Prostate gland (tissue), 2 donors: ENCODE data around the gene MYO15B. TPM values are rescaled to one million over a fixed set of nuclear protein-coding genes. Genes with fewer than 3 reads are reported as not detected.

Experiments used
- DNase-seq: peaks from one replicate; pipeline ENCODE4 v3.0.0-alpha.2; 2019; ENCODE audit warnings: low spot score
- H3K27ac ChIP-seq, 2 donors: fragments of 200-600 bp; sonication (generic); 2 replicates each; pipeline ENCODE4 v1.5.1; 2017 to 2019
- H3K27me3 ChIP-seq: fragments of 200-600 bp; sonication (generic); replicated peaks from 2 replicates; pipeline ENCODE4 v1.5.1; 2019; ENCODE audit not compliant: insufficient read depth
- H3K36me3 ChIP-seq, 2 donors: fragments of 200-600 bp; sonication (generic); 1 replicate in 1 of 2; 2 replicates in 1 of 2; pipeline versions ENCODE4 v1.5.1 to v1.8.1; 2017 to 2019
- H3K4me1 ChIP-seq: fragments of 200-600 bp; sonication (generic); replicated peaks from 2 replicates; pipeline ENCODE4 v1.5.1; 2019
- H3K4me3 ChIP-seq, 2 donors: fragments of 200-600 bp; sonication (generic); 2 replicates each; pipeline ENCODE4 v1.5.1; 2017 to 2019
- H3K9me3 ChIP-seq: fragments of 200-600 bp; sonication (generic); 2 replicates; pipeline ENCODE4 v1.5.1; 2017
- POLR2A ChIP-seq: fragments of 450-650 bp; IDR thresholded peaks from one replicate; pipeline ENCODE4 v1.6.1; 2016; ENCODE audit warnings: antibody characterized with exemption, mild to moderate bottlenecking
- POLR2AphosphoS5 ChIP-seq: sonication (generic); formaldehyde crosslinking; IDR thresholded peaks from one replicate; pipeline ENCODE4 v1.6.1; 2017; ENCODE audit warnings: antibody characterized with exemption
- WGBS: methylation state at CpG from one replicate; pipeline ENCODE4 v1.1.5; 2018; 5-methylcytosine and 5-hydroxymethylcytosine counted together
- intact Hi-C: fragments of 100-400 bp; cut with DNase I; formaldehyde crosslinking; loops from one replicate; pipeline ENCODE4 v1.14.2; 2022
- total RNA-seq, 2 donors: library from RNA; depleted of rRNA; stranded (reverse); fragments of >200 nt; gene quantifications; one replicate each; pipeline ENCODE4 v1.1.0, GENCODE V29; 2016
- TF ChIP-seq, protein P1 (sequence below), 4 experiments: fragments of 200-600 bp in 2 of 4; fragments of 450-650 bp in 2 of 4; sonication (generic) in 2 of 4; IDR thresholded peaks; 1 replicate in 3 of 4; 2 replicates in 1 of 4; pipeline ENCODE4 v1.5.1; 2016 to 2019; ENCODE audit warnings: antibody characterized with exemption in 4 of 4, mild to moderate bottlenecking in 2 of 4, moderate library complexity in 2 of 4

Gene MYO15B
- total RNA-seq, 2 donors from 2014 or later = 86.5 to 214 TPM

- H3K4me3 ChIP-seq = no peak overlapping the region
- no peak for DNase-seq
- H3K27me3 ChIP-seq = no peaks in the 10 kb centered on the region
- no peaks in the 10 kb centered on the region for H3K4me1 ChIP-seq
- H3K9me3 ChIP-seq = no peaks in the 10 kb centered on the region
- peaks cover 5% of the 10 kb centered on the region in 2 donors for H3K36me3 ChIP-seq
- intact Hi-C loops = no loop called here
- TF ChIP-seq POLR2AphosphoS5 (no peak), POLR2A (no peak)
- TF ChIP-seq, protein P1, sequence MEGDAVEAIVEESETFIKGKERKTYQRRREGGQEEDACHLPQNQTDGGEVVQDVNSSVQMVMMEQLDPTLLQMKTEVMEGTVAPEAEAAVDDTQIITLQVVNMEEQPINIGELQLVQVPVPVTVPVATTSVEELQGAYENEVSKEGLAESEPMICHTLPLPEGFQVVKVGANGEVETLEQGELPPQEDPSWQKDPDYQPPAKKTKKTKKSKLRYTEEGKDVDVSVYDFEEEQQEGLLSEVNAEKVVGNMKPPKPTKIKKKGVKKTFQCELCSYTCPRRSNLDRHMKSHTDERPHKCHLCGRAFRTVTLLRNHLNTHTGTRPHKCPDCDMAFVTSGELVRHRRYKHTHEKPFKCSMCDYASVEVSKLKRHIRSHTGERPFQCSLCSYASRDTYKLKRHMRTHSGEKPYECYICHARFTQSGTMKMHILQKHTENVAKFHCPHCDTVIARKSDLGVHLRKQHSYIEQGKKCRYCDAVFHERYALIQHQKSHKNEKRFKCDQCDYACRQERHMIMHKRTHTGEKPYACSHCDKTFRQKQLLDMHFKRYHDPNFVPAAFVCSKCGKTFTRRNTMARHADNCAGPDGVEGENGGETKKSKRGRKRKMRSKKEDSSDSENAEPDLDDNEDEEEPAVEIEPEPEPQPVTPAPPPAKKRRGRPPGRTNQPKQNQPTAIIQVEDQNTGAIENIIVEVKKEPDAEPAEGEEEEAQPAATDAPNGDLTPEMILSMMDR (IDR thresholded peaks at IDR 0.05) = no peak
- WGBS = 91% methylated on average over 11 of the region's 11 CpGs
- H3K27ac ChIP-seq = no peak overlapping the region
Measured at GRCh38 chr17:75564195-75564594, 23.4 kb upstream of the MYO15B start.

DNA sequence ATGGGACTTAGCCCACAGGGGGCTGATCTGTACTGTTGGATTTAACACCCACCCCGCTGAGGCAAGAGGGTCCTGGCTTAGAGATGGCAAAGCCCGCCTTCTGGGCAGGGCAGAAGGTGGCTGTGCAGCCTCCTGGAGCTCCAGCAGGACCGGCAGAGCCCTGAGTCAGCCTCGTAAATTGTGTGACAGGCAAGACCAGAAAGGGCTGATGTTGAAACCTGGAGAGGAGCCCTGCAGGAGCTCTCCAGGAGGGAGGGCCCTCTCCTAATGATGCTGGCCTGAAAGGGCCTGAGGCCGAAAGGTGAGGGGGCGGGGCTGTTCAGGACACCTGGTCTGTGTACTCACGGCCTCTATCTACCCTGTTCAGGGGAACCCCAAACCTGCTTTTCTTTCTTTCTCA lies 22.5 kb upstream of the MYO15B start:
- intact Hi-C loops = no loop called here
- no peak overlapping the region for H3K27ac ChIP-seq
- 39% methylated on average over 7 of the region's 7 CpGs for WGBS

GRCh38 chr17:75565618-75566017 lies 22.0 kb upstream of the MYO15B start:
- Histone ChIP-seq H3K9me3 (no peaks in the 10 kb centered on the region), H3K27ac (no peak overlapping the region), H3K4me3 (no peak overlapping the region), H3K36me3 (peaks cover 5% of the 10 kb centered on the region in 2 donors), H3K4me1 (no peaks in the 10 kb centered on the region), H3K27me3 (no peaks in the 10 kb centered on the region)
- intact Hi-C loops = no loop called here
- WGBS = 96% methylated on average over 6 of the region's 6 CpGs
- TF ChIP-seq, protein P1 (IDR thresholded peaks at IDR 0.05) = no peak
- TF ChIP-seq POLR2A = no peak
- TF ChIP-seq POLR2AphosphoS5 = no peak
- no peak for DNase-seq

More for the DNA sequence above, 22.5 kb upstream of the MYO15B start:
- H3K36me3 ChIP-seq = peaks cover 5% of the 10 kb centered on the region in 2 donors
- DNase-seq = peak; percentile 62
- peak; percentile 67 for TF ChIP-seq POLR2AphosphoS5
- TF ChIP-seq POLR2A = no peak
- TF ChIP-seq, protein P1 (IDR thresholded peaks at IDR 0.05) = no peak
- H3K4me3 ChIP-seq = no peak overlapping the region
- H3K27me3 ChIP-seq = no peaks in the 10 kb centered on the region
- no peaks in the 10 kb centered on the region for H3K4me1 ChIP-seq
- no peaks in the 10 kb centered on the region for H3K9me3 ChIP-seq

DNA sequence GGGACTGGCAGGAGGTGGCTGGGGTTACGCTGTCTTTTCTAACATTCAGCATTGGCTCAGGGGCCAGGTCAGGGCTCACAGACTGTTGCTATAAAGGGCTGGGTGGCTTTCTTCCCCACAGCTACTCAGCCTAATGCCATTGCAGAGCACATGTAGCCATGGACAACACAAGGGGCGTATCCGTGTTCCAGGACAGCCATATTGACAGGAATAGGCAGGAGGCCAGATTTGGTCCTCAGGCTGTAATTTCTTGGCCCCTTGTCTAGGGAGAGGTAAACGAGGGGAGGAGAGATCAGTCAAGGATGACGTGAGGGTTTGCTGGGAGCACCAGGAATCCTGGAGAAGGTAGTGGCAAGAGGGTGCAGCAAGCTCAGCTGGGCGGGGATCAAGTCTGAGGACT lies 21.2 kb upstream of the MYO15B start:
- intact Hi-C loops = no loop called here
- no peaks in the 10 kb centered on the region for H3K4me1 ChIP-seq
- DNase-seq = no peak
- H3K36me3 ChIP-seq = peaks cover 5% of the 10 kb centered on the region in 2 donors
- no peak for TF ChIP-seq POLR2AphosphoS5
- TF ChIP-seq, protein P1 (IDR thresholded peaks at IDR 0.05) = no peak
- no peak for TF ChIP-seq POLR2A
- no peak overlapping the region for H3K4me3 ChIP-seq
- no peaks in the 10 kb centered on the region for H3K27me3 ChIP-seq
- WGBS = 75% methylated on average over 6 of the region's 6 CpGs
- H3K27ac ChIP-seq = no peak overlapping the region
- H3K9me3 ChIP-seq = no peaks in the 10 kb centered on the region

GRCh38 chr17:75566834-75567233 lies 20.8 kb upstream of the MYO15B start:
- H3K36me3 ChIP-seq = peaks cover 5% of the 10 kb centered on the region in 2 donors
- 96% methylated on average over 5 of the region's 5 CpGs for WGBS
- H3K9me3 ChIP-seq = no peaks in the 10 kb centered on the region
- no peak overlapping the region for H3K27ac ChIP-seq
- intact Hi-C loops = no loop called here
- TF ChIP-seq, protein P1 (IDR thresholded peaks at IDR 0.05) = no peak
- TF ChIP-seq POLR2A (no peak), POLR2AphosphoS5 (no peak)
- DNase-seq = no peak
- no peaks in the 10 kb centered on the region for H3K4me1 ChIP-seq
- H3K27me3 ChIP-seq = no peaks in the 10 kb centered on the region
- no peak overlapping the region for H3K4me3 ChIP-seq
